HEK293 (cell line): ENCODE measurements around the gene NTNG1.

Experiments
- CTCF ChIP-seq: fragments of 450-650 bp; formaldehyde crosslinking; IDR thresholded peaks from 2 replicates; pipeline ENCODE4 v1.5.1; 2016; ENCODE audit warnings: missing biosample characterization, missing genetic modification characterization
- KLF16 ChIP-seq: fragments of 450-650 bp; formaldehyde crosslinking; IDR thresholded peaks from 2 replicates; pipeline ENCODE4 v1.5.1; 2017; ENCODE audit warnings: missing biosample characterization, missing genetic modification characterization
- KLF17 ChIP-seq: fragments of 450-650 bp; formaldehyde crosslinking; IDR thresholded peaks from 2 replicates; pipeline ENCODE4 v1.5.1; 2016; ENCODE audit warnings: missing biosample characterization, missing genetic modification characterization
- PATZ1 ChIP-seq: fragments of 450-650 bp; formaldehyde crosslinking; IDR thresholded peaks from 2 replicates; pipeline ENCODE4 v1.5.1; 2016; ENCODE audit warnings: missing biosample characterization, missing genetic modification characterization
- SCRT2 ChIP-seq: fragments of 450-650 bp; formaldehyde crosslinking; IDR thresholded peaks from 2 replicates; pipeline ENCODE4 v1.5.1; 2016; ENCODE audit warnings: missing biosample characterization, missing genetic modification characterization
- ZBTB48 ChIP-seq: fragments of 450-650 bp; formaldehyde crosslinking; IDR thresholded peaks from 2 replicates; pipeline ENCODE4 v1.5.1; 2016; ENCODE audit warnings: missing biosample characterization, missing genetic modification characterization
- ZNF561 ChIP-seq: fragments of 450-650 bp; IDR thresholded peaks from 2 replicates; pipeline ENCODE4 v1.5.1; 2018; ENCODE audit warnings: missing biosample characterization, missing genetic modification characterization, borderline replicate concordance
- ZNF670 ChIP-seq: fragments of 450-650 bp; formaldehyde crosslinking; IDR thresholded peaks from 2 replicates; pipeline ENCODE4 v1.5.1; 2016; ENCODE audit warnings: missing biosample characterization, missing genetic modification characterization, low read depth
- ZNF707 ChIP-seq: fragments of 450-650 bp; formaldehyde crosslinking; IDR thresholded peaks from 2 replicates; pipeline ENCODE4 v1.5.1; 2016; ENCODE audit warnings: missing biosample characterization, missing genetic modification characterization

- no peak for TF ChIP-seq CTCF (tag by site-specific recombination)
- no peak for TF ChIP-seq ZNF707
- TF ChIP-seq PATZ1: no peak
- no peak for TF ChIP-seq ZNF670 (tag by site-specific recombination)
- no peak for TF ChIP-seq ZNF561 (tag by site-specific recombination)
- TF ChIP-seq KLF16: no peak
- no peak for TF ChIP-seq KLF17 (tag by site-specific recombination)
- no peak for TF ChIP-seq SCRT2
- no peak for TF ChIP-seq ZBTB48 (tag by site-specific recombination)
Measured at GRCh38 chr1:107142666-107143065, 1.8 kb downstream of the NTNG1 start.
